ENCODE measurements around the gene PLEKHG5. TPM values are rescaled to one million over a fixed set of nuclear protein-coding genes. Genes with fewer than 3 reads are reported as not detected.
A peak's percentile ranks its signal among the peaks of the same experiment; 100 is the strongest.
"Not testable (repeated sequence)": the region's sequence is repeated elsewhere in the genome, so short reads cannot be mapped to it uniquely, and the experiment has no call there.

The PLEKHG5 gene
- total RNA-seq, 1 experiment from 2014 or later, result 10.1 TPM

- no peak for DNase-seq (ENCODE audit: low spot score)
Measured at GRCh38 chr1:6445062-6445763, 46.3 kb downstream of the PLEKHG5 start.

- no peak for DNase-seq (ENCODE audit: low spot score)
Measured at GRCh38 chr1:6444377-6444776, 47.1 kb downstream of the PLEKHG5 start.

GRCh38 chr1:6443339-6444115 lies 47.9 kb downstream of the PLEKHG5 start:
- DNase-seq (ENCODE audit: low spot score), result no peak

- DNase-seq (ENCODE audit: low spot score), result no peak
Measured at GRCh38 chr1:6441586-6441985, 49.9 kb downstream of the PLEKHG5 start.

- no peak for DNase-seq (ENCODE audit: low spot score)
Measured at GRCh38 chr1:6440198-6441126, 51.0 kb downstream of the PLEKHG5 start.

- DNase-seq (ENCODE audit: low spot score), result peak; percentile 49
Measured at GRCh38 chr1:6438047-6438525, 53.4 kb downstream of the PLEKHG5 start.

GRCh38 chr1:6437012-6437700 lies 54.3 kb downstream of the PLEKHG5 start:
- peak; percentile 62 for DNase-seq (ENCODE audit: low spot score)

- not testable (repeated sequence) for DNase-seq (ENCODE audit: low spot score)
Measured at GRCh38 chr1:6436277-6436676, 55.2 kb downstream of the PLEKHG5 start.

- DNase-seq (ENCODE audit: low spot score), result no peak
Measured at GRCh38 chr1:6435547-6435946, 55.9 kb downstream of the PLEKHG5 start.

GRCh38 chr1:6435129-6435528 lies 56.3 kb downstream of the PLEKHG5 start:
- DNase-seq (ENCODE audit: low spot score), result no peak

- DNase-seq (ENCODE audit: low spot score), result no peak
Measured at GRCh38 chr1:6434186-6434585, 57.3 kb downstream of the PLEKHG5 start.

GRCh38 chr1:6431645-6432579 lies 59.6 kb downstream of the PLEKHG5 start:
- not testable (repeated sequence) for DNase-seq (ENCODE audit: low spot score)

GRCh38 chr1:6429660-6430411 lies 61.6 kb downstream of the PLEKHG5 start:
- not testable (repeated sequence) for DNase-seq (ENCODE audit: low spot score)

GRCh38 chr1:6428453-6428852 lies 63.0 kb downstream of the PLEKHG5 start:
- not testable (repeated sequence) for DNase-seq (ENCODE audit: low spot score)

GRCh38 chr1:6427441-6428390 lies 63.8 kb downstream of the PLEKHG5 start:
- no peak for DNase-seq (ENCODE audit: low spot score)

- no peak for DNase-seq (ENCODE audit: low spot score)
Measured at GRCh38 chr1:6426972-6427350, 64.5 kb downstream of the PLEKHG5 start.

GRCh38 chr1:6426277-6426971 lies 65.0 kb downstream of the PLEKHG5 start:
- DNase-seq (ENCODE audit: low spot score), result no peak

- no peak for DNase-seq (ENCODE audit: low spot score)
Measured at GRCh38 chr1:6425658-6426057, 65.8 kb downstream of the PLEKHG5 start.

Measured in A172 (cell line).